Endothelial cell of umbilical vein (primary cell): ENCODE data around the gene DENND2A.
A peak's percentile ranks its signal among the peaks of the same experiment; 100 is the strongest.

Experiments used
- CTCF ChIP-seq, 2 donors: IDR thresholded peaks; 1 replicate in 1 of 2; 2 replicates in 1 of 2; pipeline ENCODE4 v1.5.1; 2011; ENCODE audit warnings: low read length in 2 of 2, mild to moderate bottlenecking in 2 of 2, moderate library complexity in 2 of 2, control low read depth in 1 of 2, inconsistent platforms in 1 of 2, low read depth in 1 of 2; ENCODE audit not compliant: insufficient read depth in 1 of 2; ENCODE audit errors: extremely low read depth in 1 of 2
- EZH2 ChIP-seq: IDR thresholded peaks from 2 replicates; pipeline ENCODE4 v1.6.1; 2012; ENCODE audit warnings: borderline replicate concordance, low read depth, mild to moderate bottlenecking, moderate library complexity, low read length, inconsistent platforms; ENCODE audit not compliant: severe bottlenecking
- FOS ChIP-seq: IDR thresholded peaks from 2 replicates; pipeline ENCODE4 v1.6.1; 2011; ENCODE audit warnings: mild to moderate bottlenecking, low read length, moderate library complexity, borderline replicate concordance; ENCODE audit not compliant: insufficient read depth
- GATA2 ChIP-seq: IDR thresholded peaks from 2 replicates; pipeline ENCODE4 v1.7.0; 2011; ENCODE audit warnings: low read depth, mild to moderate bottlenecking, moderate library complexity, mixed read lengths, low read length; ENCODE audit not compliant: insufficient read length, insufficient read depth
- JUN ChIP-seq: IDR thresholded peaks from 2 replicates; pipeline ENCODE4 v1.6.1; 2011; ENCODE audit warnings: borderline replicate concordance, low read depth; ENCODE audit not compliant: insufficient read length, insufficient read depth
- MAX ChIP-seq: IDR thresholded peaks from 2 replicates; pipeline ENCODE4 v1.6.1; 2011; ENCODE audit not compliant: insufficient read depth, insufficient read length
- MYC ChIP-seq: IDR thresholded peaks from one replicate; pipeline ENCODE4 v1.6.1; 2011; ENCODE audit warnings: mild to moderate bottlenecking, low read depth, low read length
- POLR2A ChIP-seq: IDR thresholded peaks from 2 replicates; pipeline ENCODE4 v1.6.1; 2012; ENCODE audit warnings: low read depth, mild to moderate bottlenecking, control low read depth, low read length
- POLR2AphosphoS5 ChIP-seq: IDR thresholded peaks from 2 replicates; pipeline ENCODE4 v1.6.1; 2012; ENCODE audit warnings: low read depth, mild to moderate bottlenecking, control low read depth, low read length, moderate library complexity; ENCODE audit not compliant: insufficient read depth

DNA sequence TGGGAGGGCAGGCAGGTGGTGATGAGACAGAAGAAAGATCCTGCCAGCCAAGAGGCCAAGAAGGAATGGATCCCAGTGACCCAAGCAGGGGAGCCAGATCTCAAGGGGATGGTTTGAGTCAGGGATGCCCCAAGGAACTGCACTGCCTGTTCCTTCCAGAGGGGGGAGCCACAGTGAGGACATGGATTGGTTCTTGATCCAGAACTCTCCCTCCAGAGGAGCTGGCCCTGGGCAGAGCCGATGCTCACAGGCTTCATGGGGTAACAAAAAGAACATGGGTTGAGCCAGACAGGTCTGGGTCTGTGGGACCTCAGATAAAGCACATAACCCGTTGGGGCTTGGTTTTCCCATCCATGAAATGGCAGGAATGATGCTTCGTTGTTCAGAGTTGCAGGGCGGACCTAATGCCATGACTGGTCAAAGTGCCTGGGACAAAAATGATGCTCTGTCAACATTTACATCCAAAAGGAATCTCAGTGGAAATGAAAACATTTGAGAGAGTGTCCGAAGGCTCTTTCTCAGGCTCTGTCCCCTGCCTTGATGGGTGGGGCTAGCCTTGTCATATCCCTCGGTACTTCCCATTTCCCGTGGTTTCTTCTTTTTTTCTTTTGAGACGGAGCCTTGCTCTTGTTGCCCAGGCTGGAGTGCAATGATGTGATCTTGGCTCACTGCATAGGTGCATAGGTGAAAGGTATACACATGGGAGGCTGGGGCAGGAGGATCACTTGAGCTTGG, 4.7 kb upstream of the DENND2A start:
- TF ChIP-seq POLR2A (no peak), CTCF (IDR thresholded peaks at IDR 0.05; ENCODE audit: extremely low read depth in 1 of 2, insufficient read depth in 1 of 2, low read depth in 1 of 2, low read length in 2 of 2) (peak; percentile 11 to 31), POLR2AphosphoS5 (no peak), FOS (no peak), JUN (no peak), MAX (no peak), EZH2 (no peak), GATA2 (no peak), MYC (no peak)
